HCT116 (cell line): ENCODE results near the gene ELK3. TPM values are rescaled to one million over a fixed set of nuclear protein-coding genes. Genes with fewer than 3 reads are reported as not detected.

Source experiments
- ATAC-seq: fragments of 200-7000 bp; cut with Tn5 transposase; 2 replicates; pipeline ENCODE4 v1.9.1; 2020; ENCODE audit warnings: mild to moderate bottlenecking, moderate library complexity
- BruUV-seq: library from RNA; stranded (reverse); fragments of 400-500 nt; replicated peaks from 2 replicates; lab custom pipeline; 2021; lab: Mats Ljungman, UMichigan
- CTCF ChIA-PET: fragments of 300-600 bp; sonication (Branson Sonifier 250); formaldehyde crosslinking; loops from one replicate; lab custom pipeline; 2021; ENCODE audit warnings: antibody characterized with exemption; lab: Charles Lee
- POLR2A ChIA-PET: fragments of 300-600, 350-600 bp; sonication (Branson Sonifier 250); formaldehyde crosslinking; loops from one replicate; lab custom pipeline; 2021; ENCODE audit warnings: antibody characterized with exemption; lab: Charles Lee
- RAD21 ChIA-PET, 2 experiments: fragments of 300-600 bp; sonication (Branson Sonifier 250); formaldehyde crosslinking; loops; one replicate each; lab custom pipeline; 2023; ENCODE audit warnings: low total read pairs in 2 of 2; ENCODE audit not compliant: uncharacterized antibody in 2 of 2, unreplicated experiment in 2 of 2, low non-redundant PET in 1 of 2; lab: Charles Lee
- DNase-seq: peaks from one replicate; pipeline ENCODE4 v3.0.0-alpha.2; 2010; ENCODE audit warnings: low read depth, low spot score
- H2AFZ ChIP-seq: fragments of 200-600 bp; shearing (Covaris generic), sonication (generic); 2 replicates; pipeline ENCODE4 v1.6.1; 2017; ENCODE audit warnings: low read depth, mixed run types, mixed read lengths, antibody characterized with exemption, low read length; ENCODE audit not compliant: poor library complexity, severe bottlenecking
- H3K27ac ChIP-seq: 2 replicates; pipeline ENCODE4 v1.5.1; 2012; ENCODE audit warnings: low read depth, low read length
- H3K27me3 ChIP-seq: fragments of 200-600 bp; sonication (generic); 2 replicates; pipeline ENCODE4 v1.6.1; 2016; ENCODE audit warnings: mixed run types, low read length, mixed read lengths; ENCODE audit not compliant: insufficient read depth
- H3K36me3 ChIP-seq, 2 experiments: fragments of 200-500 bp in 1 of 2; fragments of 200-600 bp in 1 of 2; sonication (Bioruptor generic) in 1 of 2; sonication (generic) in 1 of 2; 2 replicates each; pipeline versions ENCODE4 v1.5.1 to v1.6.1; 2014 to 2016; ENCODE audit warnings: low read length in 2 of 2, inconsistent platforms in 1 of 2, mixed read lengths in 1 of 2, mixed run types in 1 of 2; ENCODE audit not compliant: insufficient read depth in 2 of 2, control insufficient read depth in 1 of 2
- H3K4me1 ChIP-seq, 2 experiments: fragments of 200-600 bp in 1 of 2; sonication (generic) in 1 of 2; 2 replicates each; pipeline versions ENCODE4 v1.5.1 to v1.6.1; 2012 to 2017; ENCODE audit warnings: low read length in 2 of 2, inconsistent platforms in 1 of 2, mild to moderate bottlenecking in 1 of 2, mixed read lengths in 1 of 2, mixed run types in 1 of 2, moderate library complexity in 1 of 2; ENCODE audit not compliant: insufficient read depth in 2 of 2, control insufficient read depth in 1 of 2
- H3K4me2 ChIP-seq: fragments of 200-600 bp; sonication (generic); 2 replicates; pipeline ENCODE4 v1.6.1; 2017; ENCODE audit warnings: mixed run types, low read length, mixed read lengths
- H3K4me3 ChIP-seq, 2 experiments: fragments of 200-600 bp in 1 of 2; sonication (generic) in 1 of 2; replicated peaks in 1 of 2; 2 replicates each; pipeline ENCODE4 v1.5.1; 2011 to 2016; ENCODE audit warnings: low read length in 2 of 2, control low read depth in 1 of 2, low read depth in 1 of 2, mild to moderate bottlenecking in 1 of 2, mixed read lengths in 1 of 2, mixed run types in 1 of 2
- H3K79me2 ChIP-seq: fragments of 200-600 bp; sonication (generic); 2 replicates; pipeline ENCODE4 v1.6.1; 2017; ENCODE audit warnings: mild to moderate bottlenecking, mixed run types, low read length, moderate library complexity, mixed read lengths; ENCODE audit not compliant: insufficient read depth
- H3K9ac ChIP-seq: fragments of 200-600 bp; sonication (generic); 2 replicates; pipeline ENCODE4 v1.6.1; 2016; ENCODE audit warnings: low read length, mixed read lengths
- H3K9me2 ChIP-seq: fragments of 200-600 bp; sonication (generic), shearing (Covaris generic); 2 replicates; pipeline ENCODE4 v1.6.1; 2017; ENCODE audit warnings: mixed run types, mild to moderate bottlenecking, moderate library complexity; ENCODE audit not compliant: insufficient read depth
- H3K9me3 ChIP-seq, 2 experiments: fragments of 200-500 bp in 1 of 2; fragments of 200-600 bp in 1 of 2; sonication (Bioruptor generic) in 1 of 2; sonication (generic) in 1 of 2; 2 replicates each; pipeline ENCODE4 v1.6.1; 2014 to 2017; ENCODE audit warnings: low read length in 2 of 2, mixed read lengths in 2 of 2, inconsistent platforms in 1 of 2, low read depth in 1 of 2, mild to moderate bottlenecking in 1 of 2, mixed run types in 1 of 2, moderate library complexity in 1 of 2; ENCODE audit not compliant: control insufficient read depth in 1 of 2, insufficient read depth in 1 of 2
- H4K20me1 ChIP-seq: fragments of 200-600 bp; sonication (generic), shearing (Covaris generic); 2 replicates; pipeline ENCODE4 v1.6.1; 2017; ENCODE audit warnings: mixed run types, mild to moderate bottlenecking, moderate library complexity; ENCODE audit not compliant: insufficient read depth
- CBX3 ChIP-seq: IDR thresholded peaks from 2 replicates; pipeline ENCODE4 v1.6.1; 2012; ENCODE audit warnings: low read depth
- CEBPB ChIP-seq: IDR thresholded peaks from 2 replicates; pipeline ENCODE4 v1.6.1; 2012; ENCODE audit warnings: low read depth
- EGR1 ChIP-seq: IDR thresholded peaks from 2 replicates; pipeline ENCODE4 v1.6.1; 2012; ENCODE audit warnings: low read depth
- MAX ChIP-seq: IDR thresholded peaks from 2 replicates; pipeline ENCODE4 v1.6.1; 2012
- POLR2AphosphoS5 ChIP-seq: IDR thresholded peaks from 2 replicates; pipeline ENCODE4 v1.6.1; 2011; ENCODE audit warnings: mild to moderate bottlenecking, low read depth, low read length, moderate library complexity
- RAD21 ChIP-seq: IDR thresholded peaks from 2 replicates; pipeline ENCODE4 v1.6.1; 2012; ENCODE audit warnings: low read depth, mild to moderate bottlenecking
- SP1 ChIP-seq: IDR thresholded peaks from 2 replicates; pipeline ENCODE4 v1.6.1; 2012; ENCODE audit warnings: low read depth
- SRF ChIP-seq: IDR thresholded peaks from 2 replicates; pipeline ENCODE4 v1.6.1; 2012; ENCODE audit warnings: low read depth
- intact Hi-C: fragments of 100-400 bp; cut with micrococcal nuclease; formaldehyde crosslinking; loops from 2 replicates; pipeline ENCODE4 v1.10.0; 2022
- total RNA-seq: library from RNA; stranded (reverse); gene quantifications from one replicate; pipeline ENCODE4 v1.2.1, GENCODE V29; 2021; ENCODE audit not compliant: unreplicated experiment

ELK3 gene
- total RNA-seq, 1 experiment from 2014 or later: 45.6 TPM

GRCh38 chr12:96244826-96245225 is 50.7 kb downstream of the ELK3 start:
- H3K9me2 ChIP-seq: no peaks in the 10 kb centered on the region
- no peak overlapping the region for H3K9ac ChIP-seq
- no peak overlapping the region for H3K4me3 ChIP-seq
- DNase-seq (no peak), ATAC-seq (no peak)
- no peak overlapping the region for H3K27ac ChIP-seq
- ChIA-PET RAD21 (no interaction called here), POLR2A (interaction anchor here (0.7 kb wide), 1 partner anchor 196 kb away, joined by 3 read pairs; no protein-coding TSS in a partner anchor), CTCF (no interaction called here)
- intact Hi-C loops: no loop called here
- BruUV-seq: no TSS peak
- H3K4me2 ChIP-seq: no peak overlapping the region
- H3K79me2 ChIP-seq: peaks cover 59% of the 10 kb centered on the region
- H4K20me1 ChIP-seq: no peaks in the 10 kb centered on the region
- peaks cover 0 to 7% of the 10 kb centered on the region in 2 experiments; a peak in 1 of 4 replicates for H3K4me1 ChIP-seq
- H3K27me3 ChIP-seq: no peaks in the 10 kb centered on the region
- no peak for TF ChIP-seq POLR2AphosphoS5
- no peak overlapping the region for H2AFZ ChIP-seq
- H3K36me3 ChIP-seq: peaks cover 13 to 16% of the 10 kb centered on the region in 2 experiments; a peak in 3 of 4 replicates
- no peaks in the 10 kb centered on the region for H3K9me3 ChIP-seq

- Histone ChIP-seq H3K9ac (no peak overlapping the region), H3K4me2 (no peak overlapping the region), H3K4me1 (peaks cover 0 to 7% of the 10 kb centered on the region in 2 experiments; a peak in 1 of 4 replicates), H3K27me3 (no peaks in the 10 kb centered on the region), H3K79me2 (peaks cover 49% of the 10 kb centered on the region), H2AFZ (no peak overlapping the region), H3K4me3 (no peak overlapping the region), H3K36me3 (peaks cover 13 to 27% of the 10 kb centered on the region in 2 experiments; a peak in 3 of 4 replicates), H4K20me1 (no peaks in the 10 kb centered on the region), H3K27ac (no peak overlapping the region), H3K9me2 (no peaks in the 10 kb centered on the region), H3K9me3 (no peaks in the 10 kb centered on the region)
- ChIA-PET RAD21 (no interaction called here), CTCF (no interaction called here), POLR2A (no interaction called here)
- intact Hi-C loops: no loop called here
- ATAC-seq (no peak), DNase-seq (no peak)
- no TSS peak for BruUV-seq
- TF ChIP-seq CBX3: no peak
- TF ChIP-seq MAX: no peak
- TF ChIP-seq EGR1: no peak
- no peak for TF ChIP-seq RAD21
- TF ChIP-seq CEBPB: no peak
- TF ChIP-seq SRF: no peak
- no peak for TF ChIP-seq SP1
Measured at GRCh38 chr12:96246926-96247505, 52.8 kb downstream of the ELK3 start.
